Uterus (tissue), 4 donors: ENCODE data around the gene PIK3CD. TPM values are rescaled to one million over a fixed set of nuclear protein-coding genes. Genes with fewer than 3 reads are reported as not detected.

Experiments used
- DNase-seq, 2 donors: peaks; one replicate each; pipeline ENCODE4 v3.0.0-alpha.2; 2019 to 2020
- H3K27ac ChIP-seq, 2 donors: fragments of 200-600 bp; sonication (generic); 1 replicate in 1 of 2; 2 replicates in 1 of 2; pipeline ENCODE4 v1.5.1; 2016 to 2018
- H3K27me3 ChIP-seq, 2 donors: fragments of 200-600 bp; sonication (generic); one replicate each; pipeline ENCODE4 v1.5.1; 2018 to 2019; ENCODE audit warnings: control low read depth in 1 of 2
- H3K36me3 ChIP-seq, 2 donors: fragments of 200-600 bp; sonication (generic); one replicate each; pipeline ENCODE4 v1.5.1; 2019; ENCODE audit warnings: control low read depth in 1 of 2
- H3K4me1 ChIP-seq, 2 donors: fragments of 200-600 bp; sonication (generic); one replicate each; pipeline ENCODE4 v1.5.1; 2018 to 2019; ENCODE audit warnings: control low read depth in 1 of 2
- H3K4me3 ChIP-seq, 2 donors: fragments of 200-600 bp; sonication (generic); 1 replicate in 1 of 2; 2 replicates in 1 of 2; pipeline ENCODE4 v1.5.1; 2018 to 2019; ENCODE audit warnings: mild to moderate bottlenecking in 1 of 2
- H3K9me3 ChIP-seq, 2 donors: fragments of 200-600 bp; sonication (generic); one replicate each; pipeline ENCODE4 v1.5.1; 2019; ENCODE audit warnings: control low read depth in 1 of 2
- POLR2A ChIP-seq, 2 donors: fragments of 450-650 bp; IDR thresholded peaks; one replicate each; pipeline ENCODE4 v1.6.1; 2016; ENCODE audit warnings: antibody characterized with exemption in 2 of 2, mild to moderate bottlenecking in 1 of 2, moderate library complexity in 1 of 2
- intact Hi-C: fragments of 100-400 bp; cut with DNase I; formaldehyde crosslinking; loops from one replicate; pipeline ENCODE4 v1.15.1; 2023; ENCODE audit warnings: low total_unique reads
- total RNA-seq, 4 donors: library from RNA; depleted of rRNA in 3 of 4; stranded (reverse); fragments of >200 nt in 3 of 4; gene quantifications; one replicate each; pipeline versions ENCODE4 v1.1.0 to v1.2.4, GENCODE V29; 2014 to 2023
- TF ChIP-seq, protein P1 (sequence below), 4 experiments: fragments of 200-600 bp in 2 of 4; fragments of 450-650 bp in 2 of 4; sonication (generic) in 2 of 4; IDR thresholded peaks; one replicate each; pipeline ENCODE4 v1.5.1; 2016 to 2019; ENCODE audit warnings: antibody characterized with exemption in 4 of 4, mild to moderate bottlenecking in 2 of 4, moderate library complexity in 1 of 4
- donor health status: DM: yes; HTN: yes; CAD: no.

PIK3CD gene
- total RNA-seq, 4 donors from 2014 or later = 4.6 to 9.7 (median 7.4) TPM

DNA sequence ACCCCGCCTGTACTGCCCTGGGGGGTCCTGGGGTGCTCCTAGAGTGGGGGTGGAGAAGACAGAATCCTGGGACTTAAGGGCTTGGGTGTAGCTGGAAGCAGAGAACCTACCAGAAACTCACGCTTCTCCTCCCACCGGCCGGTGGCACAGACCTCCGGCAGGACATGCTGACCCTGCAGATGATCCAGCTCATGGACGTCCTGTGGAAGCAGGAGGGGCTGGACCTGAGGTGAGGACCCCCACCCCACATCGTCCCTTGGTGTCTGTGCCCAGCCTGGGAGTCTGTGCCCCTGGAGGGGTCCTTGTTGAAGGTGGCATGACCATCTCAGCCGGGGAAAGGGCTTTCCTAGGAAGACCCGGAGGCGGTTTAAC is 70.8 kb downstream of the PIK3CD start:
- H3K27ac ChIP-seq = no peak overlapping the region
- TF ChIP-seq POLR2A (IDR thresholded peaks at IDR 0.05) = no peak
- TF ChIP-seq, protein P1, sequence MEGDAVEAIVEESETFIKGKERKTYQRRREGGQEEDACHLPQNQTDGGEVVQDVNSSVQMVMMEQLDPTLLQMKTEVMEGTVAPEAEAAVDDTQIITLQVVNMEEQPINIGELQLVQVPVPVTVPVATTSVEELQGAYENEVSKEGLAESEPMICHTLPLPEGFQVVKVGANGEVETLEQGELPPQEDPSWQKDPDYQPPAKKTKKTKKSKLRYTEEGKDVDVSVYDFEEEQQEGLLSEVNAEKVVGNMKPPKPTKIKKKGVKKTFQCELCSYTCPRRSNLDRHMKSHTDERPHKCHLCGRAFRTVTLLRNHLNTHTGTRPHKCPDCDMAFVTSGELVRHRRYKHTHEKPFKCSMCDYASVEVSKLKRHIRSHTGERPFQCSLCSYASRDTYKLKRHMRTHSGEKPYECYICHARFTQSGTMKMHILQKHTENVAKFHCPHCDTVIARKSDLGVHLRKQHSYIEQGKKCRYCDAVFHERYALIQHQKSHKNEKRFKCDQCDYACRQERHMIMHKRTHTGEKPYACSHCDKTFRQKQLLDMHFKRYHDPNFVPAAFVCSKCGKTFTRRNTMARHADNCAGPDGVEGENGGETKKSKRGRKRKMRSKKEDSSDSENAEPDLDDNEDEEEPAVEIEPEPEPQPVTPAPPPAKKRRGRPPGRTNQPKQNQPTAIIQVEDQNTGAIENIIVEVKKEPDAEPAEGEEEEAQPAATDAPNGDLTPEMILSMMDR (IDR thresholded peaks at IDR 0.05) = no peak
- no peaks in the 10 kb centered on the region for H3K36me3 ChIP-seq
- H3K27me3 ChIP-seq = no peaks in the 10 kb centered on the region
- intact Hi-C loops = loop anchor here (5.0 kb wide), 2 partner anchors 50 to 145 kb away; no protein-coding TSS in a partner anchor
- no peaks in the 10 kb centered on the region for H3K4me1 ChIP-seq
- H3K4me3 ChIP-seq = no peak overlapping the region
- peaks cover 0 to 5% of the 10 kb centered on the region in 2 donors for H3K9me3 ChIP-seq
- DNase-seq = no peak

DNA sequence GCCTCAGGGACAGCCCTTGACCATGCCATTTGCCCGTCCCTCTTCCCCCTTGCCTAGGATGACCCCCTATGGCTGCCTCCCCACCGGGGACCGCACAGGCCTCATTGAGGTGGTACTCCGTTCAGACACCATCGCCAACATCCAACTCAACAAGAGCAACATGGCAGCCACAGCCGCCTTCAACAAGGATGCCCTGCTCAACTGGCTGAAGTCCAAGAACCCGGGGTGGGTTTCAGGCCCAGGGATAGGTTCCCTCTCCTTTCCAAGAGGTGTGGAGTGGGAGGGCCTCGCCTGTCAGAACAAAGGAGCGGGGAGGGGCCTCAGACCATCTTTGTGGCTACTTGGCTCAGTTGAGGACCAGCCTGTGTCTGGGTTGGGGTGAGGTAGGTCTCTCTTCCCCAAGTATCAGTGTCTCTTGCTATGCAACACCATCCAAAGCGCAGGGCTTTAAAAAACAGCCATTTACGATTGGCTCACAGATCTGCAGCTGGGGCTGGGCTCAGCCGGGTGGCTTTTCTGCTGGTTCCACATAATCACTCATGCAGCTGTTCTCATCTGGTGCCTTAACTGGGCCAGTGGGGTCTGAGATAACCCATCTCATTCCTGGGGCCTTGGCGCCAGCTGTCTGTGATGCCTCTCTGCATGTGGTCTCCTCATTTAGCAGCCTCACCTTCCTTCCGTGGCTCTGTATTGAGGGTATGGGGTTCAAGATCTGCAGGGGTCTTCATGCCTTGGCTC is 71.7 kb downstream of the PIK3CD start:
- intact Hi-C loops = loop anchor here (5.0 kb wide), 2 partner anchors 49 to 144 kb away; no protein-coding TSS in a partner anchor
- Histone ChIP-seq H3K4me1 (no peaks in the 10 kb centered on the region), H3K4me3 (no peak overlapping the region), H3K27ac (no peak overlapping the region), H3K36me3 (no peaks in the 10 kb centered on the region), H3K9me3 (peaks cover 0 to 5% of the 10 kb centered on the region in 2 donors), H3K27me3 (no peaks in the 10 kb centered on the region)
- TF ChIP-seq, protein P1 (IDR thresholded peaks at IDR 0.05) = no peak
- TF ChIP-seq POLR2A (IDR thresholded peaks at IDR 0.05) = no peak
- DNase-seq = no peak

DNA sequence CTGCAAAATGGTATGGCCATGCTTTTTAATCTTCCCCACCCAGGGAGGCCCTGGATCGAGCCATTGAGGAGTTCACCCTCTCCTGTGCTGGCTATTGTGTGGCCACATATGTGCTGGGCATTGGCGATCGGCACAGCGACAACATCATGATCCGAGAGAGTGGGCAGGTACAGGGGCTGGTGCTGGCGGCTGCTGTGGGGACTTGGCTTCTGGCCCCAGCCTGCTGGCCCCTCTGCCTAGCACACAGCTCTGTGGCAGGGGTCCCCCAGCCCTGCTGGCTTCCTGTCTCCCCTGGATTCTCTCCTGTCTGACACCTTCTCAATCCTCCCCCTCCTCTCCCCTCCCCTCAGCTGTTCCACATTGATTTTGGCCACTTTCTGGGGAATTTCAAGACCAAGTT is 72.4 kb downstream of the PIK3CD start:
- H3K27ac ChIP-seq = no peak overlapping the region
- no peak overlapping the region for H3K4me3 ChIP-seq
- no peaks in the 10 kb centered on the region for H3K4me1 ChIP-seq
- intact Hi-C loops = loop anchor here (5.0 kb wide), 2 partner anchors 48 to 143 kb away; no protein-coding TSS in a partner anchor
- no peaks in the 10 kb centered on the region for H3K36me3 ChIP-seq
- H3K9me3 ChIP-seq = peaks cover 0 to 5% of the 10 kb centered on the region in 2 donors
- TF ChIP-seq POLR2A (IDR thresholded peaks at IDR 0.05) = no peak
- TF ChIP-seq, protein P1 (IDR thresholded peaks at IDR 0.05) = no peak
- no peaks in the 10 kb centered on the region for H3K27me3 ChIP-seq
- no peak for DNase-seq

DNA sequence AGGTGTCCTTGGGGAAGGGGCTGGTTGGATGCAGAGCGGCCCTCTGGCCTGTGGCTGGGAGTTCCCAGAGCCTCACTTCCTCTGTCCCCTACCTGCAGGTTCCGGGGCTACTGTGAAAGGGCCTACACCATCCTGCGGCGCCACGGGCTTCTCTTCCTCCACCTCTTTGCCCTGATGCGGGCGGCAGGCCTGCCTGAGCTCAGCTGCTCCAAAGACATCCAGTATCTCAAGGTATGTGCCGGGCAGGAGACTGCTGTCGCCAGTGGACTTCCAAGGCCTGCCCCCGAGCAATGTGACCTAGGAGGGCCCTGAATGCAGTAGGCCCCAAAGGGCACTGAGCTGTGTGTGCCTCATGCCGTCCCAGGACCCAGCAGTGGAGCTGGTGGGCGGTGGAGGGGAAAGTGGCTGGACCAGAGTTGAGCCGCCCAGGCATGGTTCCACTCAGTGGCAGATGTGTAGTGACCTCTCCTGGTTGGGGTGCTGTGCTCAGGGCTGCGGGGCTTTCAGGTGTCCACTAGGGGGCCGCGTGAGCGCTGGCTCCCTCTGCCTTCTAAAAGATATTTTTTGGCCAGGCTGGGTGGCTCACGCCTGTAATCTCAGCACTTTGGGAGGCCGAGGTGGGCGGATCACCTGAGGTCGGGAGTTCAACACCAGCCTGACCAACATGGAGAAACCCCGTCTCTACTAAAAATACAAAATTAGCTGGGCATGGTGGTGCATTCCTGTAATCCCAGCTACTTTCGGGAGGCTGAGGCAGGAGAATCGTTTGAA is 73.4 kb downstream of the PIK3CD start:
- H3K36me3 ChIP-seq = no peaks in the 10 kb centered on the region
- peaks cover 0 to 5% of the 10 kb centered on the region in 2 donors for H3K9me3 ChIP-seq
- H3K27me3 ChIP-seq = no peaks in the 10 kb centered on the region
- no peaks in the 10 kb centered on the region for H3K4me1 ChIP-seq
- H3K4me3 ChIP-seq = no peak overlapping the region
- no peak for DNase-seq
- TF ChIP-seq, protein P1 (IDR thresholded peaks at IDR 0.05) = peak; percentile 45 to 69 (median 64)
- TF ChIP-seq POLR2A (IDR thresholded peaks at IDR 0.05) = no peak
- intact Hi-C loops = loop anchor here (5.0 kb wide), 2 partner anchors 47 to 142 kb away; no protein-coding TSS in a partner anchor
- no peak overlapping the region for H3K27ac ChIP-seq

DNA sequence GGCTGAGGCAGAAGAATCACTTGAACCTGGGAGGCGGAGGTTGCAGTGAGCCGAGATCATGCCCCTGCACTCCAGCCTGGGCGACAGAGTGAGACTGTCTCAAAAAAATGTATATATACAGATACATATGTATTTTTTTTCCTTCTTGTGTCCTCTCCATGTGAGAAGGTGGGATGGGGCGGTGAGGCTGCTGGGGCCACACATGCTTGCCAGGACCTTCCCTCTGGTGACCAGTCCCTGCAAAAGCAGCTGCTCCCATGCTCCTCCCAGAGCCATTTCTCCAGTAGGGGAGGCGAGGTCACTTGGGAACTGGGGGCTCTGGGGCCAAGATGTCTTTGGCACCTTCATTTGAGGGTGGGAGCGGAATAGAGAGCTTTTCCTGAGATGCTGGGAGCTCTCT is 74.9 kb downstream of the PIK3CD start:
- Histone ChIP-seq H3K27ac (no peak overlapping the region), H3K9me3 (peaks cover 0 to 5% of the 10 kb centered on the region in 2 donors), H3K4me3 (no peak overlapping the region), H3K27me3 (no peaks in the 10 kb centered on the region), H3K36me3 (no peaks in the 10 kb centered on the region), H3K4me1 (no peaks in the 10 kb centered on the region)
- intact Hi-C loops = no loop called here
- no peak for TF ChIP-seq POLR2A (IDR thresholded peaks at IDR 0.05)
- TF ChIP-seq, protein P1 (IDR thresholded peaks at IDR 0.05) = no peak
- no peak for DNase-seq
